ENCODE data around the gene MMP15.
"Not testable (repeated sequence)": the region's sequence is repeated elsewhere in the genome, so short reads cannot be mapped to it uniquely, and the experiment has no call there.

Gene MMP15

DNA sequence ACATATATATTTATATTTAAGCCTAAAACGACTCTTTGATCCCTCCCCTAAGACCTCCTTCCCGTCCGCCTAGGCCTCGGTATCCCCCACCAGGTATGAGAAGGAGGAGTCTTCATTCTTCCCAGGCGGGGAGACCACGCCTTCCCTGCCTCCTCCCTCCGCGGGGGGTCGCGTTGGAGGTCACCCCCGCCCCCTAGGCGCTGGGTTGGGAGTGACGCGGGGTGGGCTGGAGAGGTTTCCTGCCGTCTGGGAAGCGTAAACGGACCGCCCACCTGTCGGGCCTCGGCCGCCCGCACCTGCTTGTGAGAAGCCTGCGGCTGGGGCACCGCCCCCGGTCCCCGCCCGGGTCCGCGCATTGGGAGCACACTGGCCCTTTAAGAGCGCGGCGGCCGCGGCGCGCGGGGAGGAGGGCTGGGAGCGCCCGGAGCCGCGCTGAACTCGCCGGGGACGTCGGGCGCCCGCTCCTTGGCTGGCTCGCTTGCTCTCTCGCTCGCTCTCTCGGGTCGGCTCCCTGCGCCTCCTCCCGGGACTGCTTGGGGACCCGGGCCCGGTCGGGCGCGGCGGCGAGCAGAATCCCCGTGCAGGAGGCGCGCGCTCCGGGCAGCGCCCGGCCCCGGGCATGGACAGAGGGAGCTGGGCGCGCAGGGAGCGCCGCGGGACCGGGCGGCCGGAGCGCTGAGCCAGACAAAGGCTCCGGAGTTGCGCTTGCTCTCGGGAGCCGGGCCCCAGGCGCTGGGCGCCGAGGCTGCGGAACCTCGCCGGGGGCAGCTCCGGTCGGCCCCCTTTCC is at the start of gene MMP15:
TSS of gene MMP15 (plus strand) at position 404 of the 788 bp plus-strand sequence. CDS start 597 bp downstream, outside the sequence.
- in situ Hi-C loops (cut with MboI; ENCODE audit: low sequenced_read_pairs), result no loop called here

- in situ Hi-C loops (cut with MboI; ENCODE audit: low sequenced_read_pairs), result no loop called here
Observed at GRCh38 chr16:57976331-57976796, 49.2 kb upstream of the MMP15 start.

- in situ Hi-C loops (cut with MboI; ENCODE audit: low sequenced_read_pairs), result no loop called here
Observed at GRCh38 chr16:57977418-57978069, 48.0 kb upstream of the MMP15 start.

GRCh38 chr16:57978070-57978465 is 47.5 kb upstream of the MMP15 start:
- in situ Hi-C loops (cut with MboI; ENCODE audit: low sequenced_read_pairs), result not testable (repeated sequence)

- in situ Hi-C loops (cut with MboI; ENCODE audit: low sequenced_read_pairs), result no loop called here
Observed at GRCh38 chr16:57979006-57979585, 46.5 kb upstream of the MMP15 start.

DNA sequence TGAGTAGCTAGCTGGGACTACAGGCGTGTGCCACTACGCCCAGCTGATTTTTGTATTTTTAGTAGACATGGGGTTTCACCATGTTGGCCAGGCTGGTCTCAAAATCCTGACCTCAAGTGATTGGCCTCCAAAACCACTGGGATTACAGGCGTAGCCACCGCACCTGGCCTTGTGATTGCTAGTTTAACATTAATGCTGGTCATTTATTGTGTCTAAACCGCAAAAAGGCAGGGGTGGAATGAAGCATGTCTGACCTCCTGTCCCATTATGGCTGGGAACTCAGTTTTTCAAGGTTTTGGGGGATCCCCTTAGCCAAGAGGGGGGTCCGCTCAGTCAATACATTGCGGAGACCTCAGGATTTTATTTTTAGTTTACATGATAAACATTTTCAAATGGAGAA is 43.9 kb upstream of the MMP15 start:
- in situ Hi-C loops (cut with MboI; ENCODE audit: low sequenced_read_pairs), result no loop called here

DNA sequence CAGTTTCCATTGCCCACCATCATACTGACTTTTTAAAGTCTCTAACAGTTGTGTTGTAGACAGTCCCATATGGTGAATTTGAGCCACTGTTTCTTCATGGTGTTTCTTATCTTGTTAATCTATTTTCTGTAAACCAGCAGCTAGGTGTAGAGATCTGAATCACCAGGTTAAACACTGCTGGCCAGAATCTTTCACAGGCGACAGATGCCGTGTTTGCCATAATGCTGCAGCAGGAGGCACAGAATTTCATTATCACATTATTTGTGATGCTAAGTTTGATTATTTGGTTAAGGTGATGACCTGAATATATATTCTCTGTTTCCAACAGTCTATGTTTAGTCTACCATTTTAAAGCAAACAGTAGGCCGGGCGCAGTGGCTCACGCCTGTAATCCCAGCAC is 43.2 kb upstream of the MMP15 start:
- in situ Hi-C loops (cut with MboI; ENCODE audit: low sequenced_read_pairs), result no loop called here

- in situ Hi-C loops (cut with MboI; ENCODE audit: low sequenced_read_pairs), result no loop called here
Observed at GRCh38 chr16:57984443-57985203, 40.9 kb upstream of the MMP15 start.

DNA sequence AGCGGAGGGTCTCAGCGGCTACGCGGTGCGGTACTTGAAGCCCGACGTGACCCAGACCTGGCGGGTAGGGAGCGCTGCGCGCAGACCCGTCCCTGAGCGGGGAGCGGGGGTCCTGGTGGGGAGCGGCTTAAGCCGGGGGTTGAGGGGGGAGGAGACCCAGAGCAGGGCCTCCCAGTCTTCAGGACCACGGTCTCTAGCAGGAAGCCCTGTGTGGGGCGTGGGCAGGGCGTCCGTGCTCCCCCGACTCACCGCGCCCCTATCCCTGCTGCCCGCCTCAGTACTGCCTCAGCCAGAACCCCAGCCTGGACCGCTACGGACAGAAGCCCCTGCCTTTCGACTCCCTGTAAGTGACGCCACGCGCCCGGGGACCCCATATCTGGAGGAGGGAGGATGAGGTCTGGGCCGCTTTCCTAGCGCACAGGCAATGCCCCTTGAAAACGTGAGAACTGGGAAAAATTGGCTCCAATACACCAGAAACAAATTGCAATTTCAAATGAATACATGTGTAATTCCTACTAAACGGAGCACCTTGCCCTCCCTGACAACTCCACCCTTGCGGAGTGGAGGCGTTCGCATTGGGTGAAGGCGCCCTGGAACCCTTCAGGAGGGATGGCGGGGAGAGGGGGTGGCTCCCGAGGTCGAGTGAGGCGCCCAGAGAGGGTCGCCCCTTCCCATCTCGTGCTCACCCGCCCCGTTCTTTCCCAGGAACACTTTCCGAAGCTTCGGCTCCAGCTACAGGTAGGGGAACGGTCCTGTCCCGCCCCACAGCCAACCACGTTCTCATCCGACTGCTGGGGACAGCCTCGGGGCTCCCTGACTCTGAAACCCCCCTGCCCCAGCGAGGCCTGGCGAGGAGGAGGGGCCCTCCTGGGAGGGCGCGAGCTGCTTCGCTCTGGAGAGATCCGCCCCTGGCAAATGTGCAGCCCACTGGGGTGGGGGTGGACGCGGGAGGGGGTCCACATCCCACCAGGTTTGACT is 40.1 kb upstream of the MMP15 start:
- in situ Hi-C loops (cut with MboI; ENCODE audit: low sequenced_read_pairs), result no loop called here

DNA sequence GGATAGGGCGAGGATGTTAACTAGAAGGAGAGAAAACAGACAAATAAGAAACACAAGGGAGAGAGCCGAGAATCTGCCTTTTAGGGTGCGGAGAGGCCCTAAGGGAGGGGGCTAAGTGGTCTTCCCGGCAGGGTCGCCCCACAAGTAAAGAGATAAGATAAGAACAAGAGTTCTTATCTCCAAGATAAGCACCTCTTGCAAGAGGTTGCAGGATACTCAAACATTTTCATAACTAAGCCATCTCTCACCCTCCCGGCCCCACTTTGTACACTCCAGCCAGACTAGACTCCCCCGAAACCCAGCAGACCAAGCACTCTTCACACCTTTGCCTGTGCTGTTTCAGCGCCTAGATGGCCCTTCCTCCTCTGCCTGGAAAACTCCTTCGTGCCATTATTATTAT is 39.4 kb upstream of the MMP15 start:
- in situ Hi-C loops (cut with MboI; ENCODE audit: low sequenced_read_pairs), result no loop called here

DNA sequence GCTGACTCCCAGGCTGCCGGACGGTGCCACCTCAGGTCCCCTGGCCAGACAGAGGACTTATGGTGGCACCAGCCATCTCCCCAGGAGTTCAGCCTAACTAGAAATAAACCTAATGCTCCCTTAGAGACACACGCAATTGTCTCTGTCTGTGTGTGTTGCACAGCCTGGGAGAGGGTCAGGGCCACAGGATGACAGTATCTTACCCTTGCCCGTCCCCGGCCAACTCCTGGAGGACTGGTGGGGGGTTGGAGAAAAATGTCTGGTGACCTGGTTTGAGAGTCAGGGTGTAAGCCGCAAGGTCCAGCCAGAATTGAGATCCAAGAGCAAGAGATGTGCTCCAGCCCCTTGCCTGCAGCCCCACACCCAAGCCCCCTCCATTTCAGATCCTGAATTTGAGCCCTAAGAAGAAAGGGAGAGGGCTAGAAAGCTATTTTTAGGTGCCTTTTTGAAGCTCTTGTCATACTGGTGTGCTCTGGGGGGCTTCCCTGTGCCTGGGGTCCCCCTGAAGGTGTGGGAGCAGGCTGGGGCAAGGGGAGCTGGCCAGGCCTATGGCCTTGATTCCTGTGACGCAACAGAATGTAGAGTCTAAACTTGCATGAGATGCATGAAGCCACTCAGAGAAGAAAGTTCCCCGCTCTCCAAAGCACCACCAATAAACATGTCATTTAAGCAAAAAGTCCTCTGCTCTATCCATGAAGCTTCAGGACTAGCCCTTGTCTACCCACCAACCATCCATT is 37.9 kb upstream of the MMP15 start:
- in situ Hi-C loops (cut with MboI; ENCODE audit: low sequenced_read_pairs), result no loop called here

- in situ Hi-C loops (cut with MboI; ENCODE audit: low sequenced_read_pairs), result no loop called here
Observed at GRCh38 chr16:57988929-57989328, 36.6 kb upstream of the MMP15 start.

DNA sequence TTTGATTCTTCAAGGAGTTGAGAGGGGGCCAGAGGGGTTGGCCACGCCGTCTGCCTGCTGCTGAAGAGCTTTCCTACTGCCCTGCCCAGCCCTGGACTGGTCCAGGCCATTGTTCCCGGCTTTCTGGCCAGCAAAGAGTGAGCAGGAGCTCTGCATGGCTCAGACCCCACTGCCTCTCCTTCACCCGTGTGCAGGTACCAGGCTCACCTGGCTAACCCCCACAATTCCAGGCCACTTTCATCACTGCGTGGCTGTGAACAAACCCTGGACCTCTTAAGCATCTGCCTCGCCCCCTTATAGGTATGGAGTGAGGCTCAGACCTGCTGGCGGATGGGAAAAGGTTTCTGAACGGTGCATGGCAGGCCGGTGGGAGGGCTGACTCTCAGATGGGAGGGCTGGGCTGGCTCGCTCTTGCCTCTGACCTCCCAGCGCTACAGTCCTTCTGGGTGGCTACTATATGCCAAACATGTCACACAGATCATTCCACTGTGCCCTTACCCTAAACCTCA is 33.9 kb upstream of the MMP15 start:
- in situ Hi-C loops (cut with MboI; ENCODE audit: low sequenced_read_pairs), result no loop called here

- in situ Hi-C loops (cut with MboI; ENCODE audit: low sequenced_read_pairs), result no loop called here
Observed at GRCh38 chr16:57992084-57992483, 33.5 kb upstream of the MMP15 start.

GRCh38 chr16:57993438-57993837 is 32.1 kb upstream of the MMP15 start:
- in situ Hi-C loops (cut with MboI; ENCODE audit: low sequenced_read_pairs), result no loop called here

DNA sequence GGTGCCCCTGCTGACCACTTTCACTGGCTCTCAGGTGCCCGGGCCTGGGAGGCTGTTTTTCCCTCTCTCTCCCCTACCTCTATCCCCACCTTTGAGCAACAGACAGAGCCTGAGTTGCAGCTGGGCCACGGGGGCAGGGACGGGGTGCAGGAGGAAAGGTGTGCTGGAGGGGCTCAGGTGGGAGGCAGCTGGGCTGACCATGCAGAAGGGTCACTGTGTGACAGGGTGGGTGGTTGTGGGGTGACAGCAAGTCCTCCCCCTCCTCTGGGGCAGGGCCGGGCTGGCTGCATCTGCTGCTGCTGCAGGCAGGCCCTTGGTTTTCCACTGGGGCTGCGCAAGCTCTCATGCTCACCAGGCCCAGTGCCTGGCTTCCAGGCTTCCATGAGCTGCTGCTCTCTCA is 31.7 kb upstream of the MMP15 start:
- in situ Hi-C loops (cut with MboI; ENCODE audit: low sequenced_read_pairs), result no loop called here

DNA sequence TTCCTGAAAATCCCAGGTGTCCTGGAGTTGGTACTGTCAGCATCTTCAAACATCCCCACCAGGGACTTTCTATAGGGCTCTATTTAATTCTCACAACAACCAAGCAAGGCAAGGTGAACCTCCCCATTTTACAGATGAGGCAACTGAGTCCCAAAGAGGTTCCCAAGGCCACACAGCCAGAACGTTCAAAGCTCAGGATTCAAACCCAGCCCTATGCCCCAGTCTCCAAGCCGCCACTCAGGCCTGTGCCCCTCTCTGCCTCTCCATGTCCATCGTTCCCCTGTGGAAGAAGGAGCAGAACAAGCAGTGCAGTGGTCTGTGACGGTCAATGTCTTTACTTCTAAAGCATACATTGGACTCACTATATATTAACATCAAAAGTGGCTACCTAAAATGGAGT is 31.2 kb upstream of the MMP15 start:
- in situ Hi-C loops (cut with MboI; ENCODE audit: low sequenced_read_pairs), result no loop called here

DNA sequence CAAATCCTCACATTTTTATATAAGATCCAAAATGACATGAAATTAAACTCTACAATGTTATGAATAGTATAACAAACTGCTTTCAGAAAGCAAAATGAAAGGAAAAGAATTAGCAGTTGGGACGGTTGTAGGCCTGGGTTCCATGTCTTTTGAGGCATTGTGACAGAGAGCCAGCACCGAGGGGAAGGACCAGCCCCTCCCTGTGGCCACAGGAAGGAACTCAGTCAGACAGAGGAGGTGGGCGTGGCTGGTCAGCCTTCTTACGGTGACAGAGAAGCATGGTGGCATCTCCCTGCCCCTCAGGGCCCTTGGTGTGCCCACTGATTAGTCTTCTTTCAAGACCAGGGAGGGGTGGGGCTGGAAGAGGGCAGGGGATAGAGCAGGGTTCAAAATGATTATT is 30.8 kb upstream of the MMP15 start:
- in situ Hi-C loops (cut with MboI; ENCODE audit: low sequenced_read_pairs), result no loop called here

DNA sequence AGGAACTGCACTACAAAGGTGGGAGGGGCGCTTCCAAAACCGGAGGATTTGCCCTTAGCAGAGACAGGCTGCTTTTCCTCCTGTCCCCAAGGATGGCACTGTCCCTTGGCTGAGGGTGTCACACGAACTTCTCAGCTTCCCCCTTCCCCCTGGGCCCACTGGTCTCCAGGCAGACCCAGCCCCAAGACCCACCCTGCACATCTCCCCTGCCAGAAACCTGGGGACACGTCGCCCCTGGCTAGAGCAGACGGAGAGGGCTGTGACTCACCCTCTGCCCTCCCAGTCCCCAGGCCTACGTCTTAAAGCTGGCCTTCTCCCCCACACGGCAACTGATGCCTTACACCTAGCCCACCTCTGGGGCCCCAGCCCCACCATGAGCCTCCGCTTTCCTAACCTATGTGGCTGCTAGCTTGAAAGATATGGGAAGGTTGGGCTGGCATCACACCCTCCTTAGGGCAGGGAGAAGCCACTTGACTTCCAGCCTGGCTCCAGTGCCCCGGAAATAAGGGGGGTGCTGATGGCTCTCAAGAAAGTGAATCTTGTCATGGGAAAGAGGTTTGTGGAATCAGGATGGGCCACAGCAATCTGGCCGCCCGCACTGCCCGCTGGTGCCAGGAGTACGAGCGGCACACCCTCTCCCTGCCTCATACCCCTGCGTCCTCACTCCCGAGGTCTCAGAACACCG is 29.7 kb upstream of the MMP15 start:
- in situ Hi-C loops (cut with MboI; ENCODE audit: low sequenced_read_pairs), result no loop called here
